Retina (tissue), 1 donor: ENCODE data around the gene FAM241B.

ENCODE experiments used
- DNase-seq: peaks from one replicate; pipeline ENCODE4 v3.0.0-alpha.2; 2016

The FAM241B gene

DNA sequence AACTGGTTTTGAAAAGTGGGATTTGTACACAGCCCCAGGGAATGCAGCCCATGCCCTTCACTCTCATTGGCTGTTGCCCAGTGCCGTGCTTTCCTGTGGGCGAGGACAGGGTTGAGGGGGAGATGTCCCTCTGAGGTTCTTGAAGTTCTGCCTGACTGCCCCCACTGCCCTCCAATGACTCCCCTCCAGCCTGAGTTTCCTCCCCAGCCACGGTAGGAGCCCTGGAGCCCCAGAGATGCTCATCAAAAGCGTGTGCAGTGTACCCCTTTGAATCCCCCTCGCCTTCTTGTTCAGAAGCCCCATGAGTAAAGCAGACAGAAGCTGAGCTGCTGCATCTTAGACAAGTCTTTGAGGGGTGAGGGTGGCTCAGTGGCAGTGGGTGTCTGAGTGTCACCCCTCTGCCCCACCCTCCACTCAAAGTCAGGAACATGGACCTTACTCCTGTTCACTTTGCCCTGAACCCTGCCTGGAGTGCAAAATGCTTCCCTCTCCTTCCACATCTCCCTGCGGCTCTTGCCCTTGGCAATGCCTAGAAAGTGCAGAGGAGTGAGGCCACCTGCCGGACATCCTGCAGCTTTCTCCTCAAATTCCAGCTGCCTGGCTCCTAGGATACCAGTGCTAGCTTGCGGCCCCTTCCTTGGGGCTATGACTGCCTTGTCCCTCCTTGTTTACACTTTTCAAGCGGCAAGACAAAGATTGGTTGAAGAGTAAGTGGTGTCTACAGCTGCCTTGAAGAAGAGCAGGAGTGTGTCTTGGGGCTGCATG, 19.9 kb downstream of the FAM241B start:
- peak; percentile 58 for DNase-seq

DNA sequence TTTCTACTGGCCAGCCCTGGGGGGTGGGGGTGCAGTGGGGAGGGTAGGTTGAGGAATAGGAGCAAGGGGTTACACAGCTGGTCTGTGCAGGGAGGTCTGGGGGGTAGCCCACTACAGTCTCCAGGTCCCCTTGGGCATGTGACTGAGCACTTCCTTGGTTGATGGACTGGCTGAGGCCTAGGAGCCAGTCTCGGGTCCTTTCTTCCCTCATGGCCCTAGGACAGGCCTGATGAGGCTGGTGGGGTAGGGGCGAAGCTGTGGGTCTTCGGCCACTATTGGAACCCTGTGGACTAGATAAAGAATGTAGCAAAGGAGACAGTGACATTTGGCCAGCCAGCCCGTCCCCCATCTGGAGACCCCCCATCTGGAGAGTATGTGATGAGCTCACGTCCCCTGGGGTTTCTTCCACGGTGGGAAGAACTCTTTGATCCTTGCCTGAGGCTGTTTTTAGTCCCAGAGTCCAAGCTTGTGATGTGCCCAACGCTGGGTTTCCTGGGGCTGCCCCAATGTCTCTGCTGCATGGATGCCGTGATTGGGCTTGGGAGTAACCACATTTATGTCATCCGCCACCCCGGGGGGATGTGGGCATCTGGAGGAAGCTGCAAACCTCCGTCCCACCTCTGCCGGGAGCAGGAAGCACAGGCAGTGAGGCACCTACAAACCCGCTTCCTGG, 20.7 kb downstream of the FAM241B start:
- peak; percentile 27 for DNase-seq

DNA sequence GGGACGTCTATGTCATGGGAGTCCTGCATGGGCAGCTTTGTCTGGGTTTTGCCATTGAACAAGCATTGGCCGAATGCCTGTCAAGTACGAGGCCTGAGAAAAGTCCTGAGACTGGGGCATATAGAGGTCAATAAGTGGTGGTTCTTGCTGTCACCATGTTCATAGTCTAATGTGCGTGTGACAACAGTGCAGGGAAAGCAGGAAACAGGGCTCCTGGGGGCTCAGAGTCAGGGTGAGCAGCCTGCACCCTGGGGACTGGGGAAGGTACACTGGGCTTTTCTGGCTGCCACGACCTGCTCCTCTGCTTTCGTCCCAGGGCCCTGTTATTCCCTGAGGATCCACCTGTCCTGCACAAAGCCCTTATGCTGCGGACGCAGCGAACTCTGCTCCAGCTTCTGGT, 21.3 kb downstream of the FAM241B start:
- DNase-seq: peak; percentile 25

DNA sequence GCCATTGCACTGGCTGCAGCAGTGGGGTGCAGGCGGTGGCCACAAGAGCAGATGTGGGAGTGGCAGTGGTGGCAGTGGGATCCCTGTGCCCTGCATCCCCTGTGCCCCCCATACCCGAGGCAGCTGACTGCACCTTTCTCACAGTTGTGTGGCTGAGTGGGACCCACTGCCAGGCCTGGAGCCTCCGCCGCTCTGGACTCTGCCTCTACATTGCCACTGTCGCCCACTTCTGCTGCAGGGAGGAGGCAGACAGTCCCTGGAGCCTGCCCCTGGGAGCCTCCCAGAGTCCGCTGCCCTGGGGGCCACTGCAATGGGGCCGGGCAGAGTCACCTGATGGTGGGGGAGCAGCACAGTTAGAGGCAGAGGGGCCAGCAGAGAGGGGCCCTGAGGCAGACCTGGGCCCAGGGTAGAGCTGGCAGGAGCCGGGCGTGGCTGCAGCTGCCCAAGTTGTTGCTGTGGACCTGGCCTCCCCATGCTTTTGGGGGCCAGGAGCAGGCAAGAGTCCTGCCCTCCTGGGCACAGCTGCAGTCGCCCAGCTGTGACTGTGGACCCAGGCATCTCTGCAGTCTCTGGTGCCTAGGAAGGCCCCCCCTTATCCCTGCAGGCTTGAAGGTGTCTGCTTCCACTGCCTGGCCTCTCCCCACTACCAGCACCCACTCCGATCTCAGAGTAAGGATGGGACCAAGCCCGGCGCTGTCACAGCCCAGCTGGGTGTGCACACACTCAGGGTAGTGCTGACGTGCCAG, 22.2 kb downstream of the FAM241B start:
- DNase-seq: peak; percentile 24

DNA sequence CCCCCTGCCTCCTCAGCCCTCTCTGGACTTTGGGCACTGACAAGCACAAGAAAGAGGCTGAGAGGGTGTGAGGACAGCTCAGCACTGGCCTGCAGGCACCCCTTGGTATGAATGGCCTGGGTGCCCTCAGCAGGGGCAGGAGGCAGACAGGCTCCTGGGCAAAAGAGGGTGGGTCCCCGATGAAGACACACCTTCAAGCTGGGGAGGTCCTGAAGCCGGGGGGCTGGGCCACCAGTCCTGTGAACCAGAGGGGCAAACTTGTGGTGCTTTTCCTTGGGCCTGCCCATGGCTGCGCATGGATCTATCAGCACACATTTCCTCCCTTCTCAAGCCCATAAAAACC, 22.8 kb downstream of the FAM241B start:
- no peak for DNase-seq

DNA sequence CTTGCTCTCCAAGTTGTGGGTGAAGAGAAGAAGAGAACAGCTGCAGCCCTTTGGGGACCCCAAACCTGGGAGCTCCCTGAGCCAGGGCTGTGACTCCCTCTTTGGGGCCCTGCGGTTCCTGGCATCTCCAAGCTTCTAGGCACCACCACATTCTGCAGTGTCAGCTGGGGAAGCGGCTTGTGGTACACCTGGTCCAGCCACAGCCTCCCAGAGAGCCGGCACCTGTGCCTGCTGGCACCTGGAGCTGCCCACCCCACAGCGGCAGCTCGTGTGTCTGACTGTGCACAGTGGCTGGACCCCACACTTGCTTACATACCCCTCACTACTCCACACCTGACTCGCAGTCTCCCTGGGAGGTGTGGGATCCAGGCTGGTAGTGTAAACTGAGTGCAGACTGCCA, 23.5 kb downstream of the FAM241B start:
- DNase-seq: no peak

DNA sequence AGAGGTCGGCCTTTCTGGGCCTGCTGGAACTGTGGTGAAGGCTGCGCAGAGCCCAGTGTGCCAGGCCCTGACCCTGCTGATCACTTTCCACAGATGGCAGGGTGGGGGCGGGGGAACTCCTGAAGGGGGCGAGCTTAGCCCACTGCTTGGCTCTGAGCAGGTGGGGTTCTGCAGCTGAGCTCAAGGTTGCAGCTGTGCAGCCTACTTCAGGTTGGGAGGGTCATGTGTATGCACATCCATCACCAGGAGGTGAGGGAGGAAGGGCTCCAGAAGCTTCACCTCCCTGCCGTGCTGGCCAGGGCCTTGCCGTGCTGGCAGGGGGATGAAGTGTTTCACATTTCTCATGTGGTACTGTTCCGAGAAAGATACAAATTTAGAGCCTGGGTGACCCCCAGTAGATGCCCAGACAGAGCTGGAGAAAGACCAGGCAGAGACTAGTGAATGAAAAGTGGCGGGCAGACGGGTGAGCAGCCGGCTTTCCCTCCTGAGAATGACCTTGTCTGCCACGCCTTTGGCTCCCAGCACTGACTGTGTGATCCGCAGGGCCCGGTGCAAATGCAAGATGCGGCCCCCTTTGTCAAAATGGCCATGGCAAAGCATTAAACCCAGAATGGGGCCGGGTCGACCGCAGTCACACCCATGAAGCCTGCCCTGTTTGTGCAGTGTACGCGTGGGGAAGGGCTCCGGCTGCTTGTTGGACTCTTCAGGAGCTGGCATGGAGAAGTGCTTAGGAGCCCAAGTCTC, 25.2 kb downstream of the FAM241B start:
- no peak for DNase-seq

DNA sequence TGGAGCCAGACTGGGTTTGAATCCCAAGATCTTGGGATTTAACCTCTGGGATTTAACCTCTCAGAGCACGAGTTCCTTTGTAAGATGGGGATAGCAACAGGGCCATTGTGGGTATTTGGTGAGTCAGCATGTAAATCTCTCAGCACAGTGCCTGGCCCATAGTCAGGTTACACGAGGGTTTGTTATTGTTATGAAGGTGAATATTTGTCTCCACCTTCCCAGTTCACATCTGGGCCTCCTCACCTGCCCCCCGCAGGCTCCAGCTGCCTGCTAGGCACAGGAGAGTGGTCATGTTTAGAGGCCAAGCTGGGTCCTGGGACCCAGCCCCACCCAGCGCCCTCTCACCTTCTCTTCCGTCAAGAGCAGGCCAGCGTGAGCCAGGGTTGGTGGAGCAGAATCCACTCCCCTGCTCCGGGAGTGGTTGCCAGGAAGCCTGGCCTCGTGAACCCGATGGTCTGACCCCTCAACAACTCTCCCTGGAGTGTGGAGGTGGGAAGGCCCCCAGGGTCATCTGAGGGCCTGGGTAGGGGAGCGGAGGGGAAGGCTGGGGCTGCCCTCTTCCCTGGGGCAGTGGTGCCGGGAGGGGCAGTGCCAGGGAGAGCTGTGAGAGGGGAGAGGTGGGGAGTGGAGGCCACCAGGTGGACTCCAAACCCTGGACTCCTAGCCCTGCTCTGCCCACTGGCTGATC, 26.0 kb downstream of the FAM241B start:
- DNase-seq: no peak

DNA sequence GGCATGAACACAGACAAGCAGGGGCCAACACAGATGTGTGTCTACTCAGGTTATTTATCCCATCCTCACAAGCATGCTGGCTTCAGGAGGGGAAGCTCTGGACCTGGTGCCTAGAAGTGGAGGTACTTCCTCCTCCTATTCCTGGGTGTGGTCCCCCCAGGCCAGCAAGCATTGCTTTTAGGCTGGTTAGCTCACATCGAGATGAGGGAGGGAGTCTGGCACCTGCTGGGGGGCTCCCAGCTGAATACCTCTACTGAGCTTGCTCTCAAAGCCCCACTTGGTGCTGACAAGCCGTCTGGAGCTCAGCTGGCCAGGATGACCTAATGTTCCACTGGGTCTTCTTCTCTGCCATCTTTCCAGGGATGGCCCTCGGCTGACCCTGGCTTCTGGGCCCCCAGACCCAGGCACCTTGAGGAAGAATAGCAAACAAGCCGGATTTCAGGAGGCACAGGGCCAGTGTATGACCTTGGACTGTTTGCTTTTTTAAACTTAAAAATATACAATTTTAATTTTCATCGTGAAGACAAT, 26.8 kb downstream of the FAM241B start:
- peak; percentile 62 for DNase-seq

DNA sequence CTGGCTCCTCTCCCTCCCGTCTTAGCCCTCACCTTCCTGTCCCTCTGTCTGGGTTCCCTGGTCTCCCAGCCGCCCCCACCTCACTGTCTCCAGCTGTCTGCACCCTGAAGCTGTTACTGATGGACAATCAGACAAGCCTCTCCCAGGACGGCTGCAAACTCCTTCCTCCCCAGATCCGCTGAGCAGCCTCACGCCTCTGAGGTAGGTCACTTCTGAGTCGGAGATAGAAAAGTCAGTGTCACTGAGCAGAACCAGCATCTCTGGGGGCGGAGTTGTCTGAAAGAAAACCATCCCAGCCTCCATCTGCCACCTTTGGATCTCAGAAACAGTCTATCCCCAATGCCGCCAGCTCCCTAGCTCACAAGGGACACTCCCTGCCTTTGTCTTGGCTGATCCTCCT, 27.4 kb downstream of the FAM241B start:
- no peak for DNase-seq

DNA sequence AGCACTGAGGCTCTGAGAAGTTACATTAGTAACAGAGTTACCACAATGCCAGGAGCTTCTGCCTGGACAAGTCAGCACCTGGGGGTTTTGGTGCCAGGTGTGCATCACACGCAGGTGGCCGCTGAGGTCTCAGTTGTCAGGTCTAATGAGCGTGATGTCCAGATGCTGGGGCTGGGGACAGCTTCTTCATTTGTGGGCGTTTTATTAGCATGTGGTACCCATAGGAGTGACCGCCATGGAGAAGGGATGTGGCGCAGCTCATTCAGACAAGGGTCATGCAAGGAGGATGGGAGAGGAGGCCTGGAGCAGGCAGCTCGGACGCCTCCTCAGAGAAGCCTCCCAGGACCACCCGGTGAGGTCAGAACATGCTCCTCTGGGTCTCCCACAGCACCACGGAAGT, 27.8 kb downstream of the FAM241B start:
- no peak for DNase-seq

DNA sequence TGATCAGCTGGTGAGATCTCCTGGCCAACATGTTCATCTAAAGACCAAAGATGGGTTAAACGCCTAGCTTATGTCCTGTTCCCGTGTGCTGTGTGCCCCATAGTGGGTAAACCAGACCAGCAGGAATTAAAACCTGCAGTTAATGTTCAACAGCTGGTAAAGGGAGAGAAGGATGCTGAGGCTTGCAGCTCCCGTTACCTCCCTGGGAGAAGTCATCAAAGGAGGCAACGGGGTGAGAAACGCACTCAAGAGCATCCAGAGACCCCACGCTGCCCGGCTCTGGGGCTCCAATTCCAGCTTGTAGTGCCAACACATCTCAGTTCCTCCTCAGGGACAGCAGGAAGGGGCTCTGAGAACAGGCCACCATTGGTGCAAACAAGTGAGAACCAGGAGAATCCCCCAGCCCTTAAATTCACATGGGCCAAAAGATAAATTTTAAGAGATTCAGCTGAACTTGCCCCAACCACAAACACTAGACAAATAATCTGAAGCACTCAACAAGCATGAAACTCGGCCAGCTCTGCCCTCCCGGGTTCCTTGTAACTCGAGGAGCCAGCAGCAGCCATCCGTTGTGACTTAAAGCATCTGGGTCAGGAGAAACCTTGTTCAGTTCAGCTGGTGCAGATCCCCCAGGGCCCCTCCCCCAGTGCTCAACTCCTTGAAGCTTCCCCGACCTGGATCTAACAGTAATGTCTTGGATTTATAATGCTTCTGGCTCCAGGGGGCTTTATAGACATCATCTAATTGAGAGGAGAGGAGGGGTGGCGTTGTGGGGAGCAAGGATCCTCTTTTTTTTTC, 29.4 kb downstream of the FAM241B start:
- DNase-seq: peak; percentile 62

DNA sequence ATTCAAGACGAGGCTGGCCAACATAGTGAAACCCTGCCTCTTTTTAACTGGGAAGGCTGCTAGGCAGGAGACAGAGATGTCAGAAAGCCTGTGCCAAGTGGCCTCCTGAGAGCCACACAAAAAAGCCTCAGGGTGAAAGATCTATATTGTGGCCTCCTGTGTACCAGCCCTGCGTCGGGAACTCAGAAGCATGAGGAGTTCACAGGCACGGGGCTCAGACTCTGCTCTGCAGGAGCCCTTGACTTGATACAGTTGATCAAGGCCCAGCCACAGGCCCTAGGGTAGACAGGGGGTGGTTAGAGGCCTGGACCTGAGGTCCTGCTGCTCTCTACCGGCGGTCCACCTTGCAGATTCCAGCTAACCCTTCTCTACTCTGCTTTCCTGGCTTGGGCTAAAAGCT, 30.2 kb downstream of the FAM241B start:
- no peak for DNase-seq

DNA sequence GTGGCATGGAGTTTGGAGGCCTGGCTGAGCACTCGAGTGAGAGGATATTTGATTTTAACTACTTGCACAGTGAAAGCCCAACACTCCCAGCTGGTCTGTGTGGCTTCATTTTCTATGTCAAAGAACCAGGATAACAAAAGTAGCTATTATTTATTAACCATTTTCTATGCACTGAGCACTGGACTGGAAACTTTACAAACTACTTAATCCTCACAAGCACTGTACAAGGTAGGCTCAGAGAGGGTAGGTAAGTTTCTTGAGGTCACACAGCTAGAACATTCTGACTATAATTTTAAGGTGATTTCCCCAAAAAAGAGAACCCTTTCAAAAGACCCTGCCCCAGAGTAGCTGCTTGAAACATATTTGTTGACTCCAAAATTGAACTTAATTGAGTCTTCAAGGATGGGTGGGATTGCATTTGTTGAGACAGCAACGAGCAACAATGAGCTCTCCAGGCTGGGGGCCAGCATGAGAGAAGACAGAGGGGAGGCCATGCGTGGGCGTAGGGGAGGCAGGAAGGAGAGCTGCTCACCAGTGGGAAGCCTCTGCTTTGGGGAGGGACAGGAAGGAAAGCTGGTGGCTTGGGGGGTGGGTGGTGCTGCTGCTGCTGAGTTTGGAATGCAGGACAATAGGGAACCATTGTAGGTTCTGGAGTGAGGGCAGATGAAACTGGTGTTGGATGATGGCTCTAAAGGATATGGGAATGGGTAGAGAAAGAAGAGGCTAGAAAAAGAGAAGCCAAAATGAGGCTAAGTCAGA, 31.5 kb downstream of the FAM241B start:
- DNase-seq: no peak

DNA sequence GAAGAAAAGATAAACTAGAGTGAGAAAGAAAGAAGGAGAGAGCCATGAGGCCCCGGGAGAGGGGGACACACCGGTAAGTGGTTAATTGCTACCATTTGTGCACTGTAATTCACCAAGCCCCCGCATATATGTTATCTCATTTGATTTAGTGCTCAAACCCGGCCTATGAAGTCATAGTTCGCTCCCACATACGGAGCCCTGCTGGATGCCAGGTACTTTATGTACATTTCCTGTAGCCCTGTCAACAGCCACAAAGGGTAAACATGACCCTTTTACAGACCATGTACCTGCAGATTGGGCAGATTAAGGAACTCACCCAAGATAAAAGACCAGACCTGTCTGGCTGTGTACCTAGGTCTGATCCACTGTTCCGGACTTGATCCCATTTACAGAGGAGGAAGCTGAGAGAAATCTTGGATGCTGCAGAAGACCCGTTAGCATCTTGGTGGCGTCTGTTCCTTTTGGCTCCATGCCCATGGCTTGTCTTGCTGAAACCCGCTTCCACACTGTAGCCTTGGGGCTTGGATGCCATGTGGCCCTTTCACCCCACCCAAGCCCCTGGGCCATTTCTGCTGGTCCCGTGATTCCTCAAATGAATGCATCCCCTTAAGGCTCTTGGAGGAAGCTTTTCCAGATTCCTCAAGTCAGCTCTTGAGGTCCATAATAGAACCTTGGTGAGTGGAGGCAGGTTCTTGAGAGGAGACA, 32.3 kb downstream of the FAM241B start:
- DNase-seq: no peak

DNA sequence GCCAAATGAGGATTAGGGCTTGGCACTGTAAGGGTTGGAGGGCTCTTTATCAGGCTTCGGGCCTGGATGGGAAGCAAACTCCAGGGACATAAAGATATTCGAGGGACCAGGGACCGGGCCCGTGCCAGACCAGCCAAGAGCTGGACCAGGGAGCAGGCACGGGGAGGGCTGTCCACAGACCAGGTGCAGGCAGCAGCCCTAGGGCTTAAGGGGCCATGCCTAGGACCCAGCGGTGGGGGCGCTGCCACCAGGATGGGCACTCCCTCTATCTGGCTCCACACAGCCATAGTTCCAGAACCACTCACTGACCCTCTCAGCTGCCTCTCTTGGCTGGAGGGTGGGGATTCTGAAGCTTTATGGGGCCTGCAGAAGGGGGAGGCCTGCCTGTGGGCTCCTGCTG, 32.9 kb downstream of the FAM241B start:
- no peak for DNase-seq

DNA sequence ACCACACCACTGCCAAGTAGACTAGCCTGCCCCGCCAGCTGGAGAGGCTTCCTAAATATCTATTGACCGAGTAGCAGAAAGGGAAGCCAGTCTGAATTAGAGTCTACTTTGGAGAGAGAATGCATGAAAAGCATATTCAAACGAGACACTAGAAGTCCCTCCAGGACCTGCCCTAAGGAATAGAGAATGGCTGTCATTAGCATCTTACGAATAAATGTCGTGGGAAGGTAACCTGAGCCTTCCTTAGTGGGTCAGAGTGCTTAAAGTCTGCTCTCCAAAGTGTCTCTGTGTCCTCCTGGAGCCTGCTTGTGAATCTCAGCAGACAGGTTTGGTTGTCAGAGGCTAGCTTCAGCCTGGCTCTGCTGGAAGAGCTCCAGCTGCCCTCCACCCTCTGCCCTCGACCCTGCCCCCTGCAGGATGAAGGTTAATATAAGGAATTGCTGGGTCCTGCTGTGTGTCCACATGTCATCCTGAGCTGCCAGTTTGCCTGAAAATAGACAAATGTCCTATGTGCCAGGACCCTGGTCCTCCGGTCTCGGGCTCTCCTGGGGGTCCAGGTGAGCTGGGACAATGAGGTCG, 33.4 kb downstream of the FAM241B start:
- peak; percentile 14 for DNase-seq

DNA sequence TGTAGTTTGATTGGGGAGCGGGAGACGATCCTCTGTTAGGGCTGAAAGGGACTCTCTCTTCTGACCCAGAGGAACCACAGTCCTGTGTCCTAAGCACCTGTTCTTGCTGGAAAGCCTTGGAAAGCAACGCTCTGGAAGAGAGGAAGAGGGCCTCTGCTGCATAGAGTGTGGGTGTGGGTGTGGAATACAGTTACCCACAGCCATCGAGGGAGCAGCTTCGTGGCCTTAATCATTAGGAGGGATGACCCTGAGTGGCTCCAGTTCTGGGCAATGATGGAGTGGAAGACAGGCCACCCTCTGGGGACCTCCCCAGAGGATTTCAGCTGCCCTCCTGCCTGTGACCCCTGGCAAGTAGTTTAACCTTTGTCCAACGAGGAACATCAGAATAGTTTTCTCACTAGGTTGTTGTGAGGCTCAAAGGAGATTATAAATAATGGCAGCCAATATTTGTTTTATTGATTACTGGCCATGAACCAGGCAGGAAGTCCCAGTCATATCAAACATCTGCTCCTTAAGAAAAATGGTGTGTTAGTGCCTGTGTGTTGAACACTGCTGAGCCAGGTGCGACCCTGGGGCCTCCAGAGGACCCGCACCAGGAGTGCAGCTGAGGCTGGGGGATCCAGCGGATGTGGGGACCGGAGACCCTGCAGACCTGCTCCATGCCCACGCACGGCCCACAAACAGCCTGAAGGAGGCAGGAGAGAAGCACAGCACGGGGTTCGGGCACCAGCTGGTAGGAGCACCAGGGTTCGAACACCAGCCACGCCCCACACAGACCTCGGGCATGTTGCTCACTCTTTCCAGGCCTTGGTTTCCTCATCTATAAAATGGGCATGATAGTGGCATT, 35.6 kb downstream of the FAM241B start:
- peak; percentile 13 for DNase-seq

DNA sequence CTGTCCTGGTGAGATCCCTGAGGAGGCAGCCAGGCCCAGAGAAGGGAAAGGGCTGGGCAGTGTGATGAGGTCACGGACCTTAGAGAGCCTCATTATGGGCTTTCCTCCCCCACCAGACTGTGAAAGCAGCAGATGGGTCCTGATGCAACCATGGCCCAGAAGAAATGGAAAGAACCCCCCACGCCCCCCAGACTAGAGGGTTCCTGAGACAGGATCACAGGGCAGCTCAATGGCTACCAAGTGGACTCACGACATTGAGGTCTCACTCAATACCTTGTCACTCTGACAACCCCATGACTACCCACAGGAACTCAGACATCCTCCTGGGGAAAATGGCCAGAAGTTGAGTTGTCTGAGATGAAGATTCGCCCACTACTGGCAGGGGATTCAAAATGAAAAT, 36.7 kb downstream of the FAM241B start:
- no peak for DNase-seq
